Breast epithelium (tissue), 3 donors: ENCODE data around the gene KIF3B.

Experiments
- POLR2A ChIP-seq: fragments of 450-650 bp; IDR thresholded peaks from one replicate; pipeline ENCODE4 v1.6.1; 2016; ENCODE audit warnings: antibody characterized with exemption, mild to moderate bottlenecking, moderate library complexity
- POLR2AphosphoS5 ChIP-seq, 3 donors: sonication (generic); formaldehyde crosslinking; IDR thresholded peaks; one replicate each; pipeline ENCODE4 v1.6.1; 2017; ENCODE audit warnings: antibody characterized with exemption in 3 of 3
- TF ChIP-seq, protein P1 (sequence below), 3 donors: fragments of 450-650 bp; IDR thresholded peaks; one replicate each; pipeline ENCODE4 v1.5.1; 2016 to 2017; ENCODE audit warnings: antibody characterized with exemption in 3 of 3, mild to moderate bottlenecking in 3 of 3, moderate library complexity in 3 of 3

DNA sequence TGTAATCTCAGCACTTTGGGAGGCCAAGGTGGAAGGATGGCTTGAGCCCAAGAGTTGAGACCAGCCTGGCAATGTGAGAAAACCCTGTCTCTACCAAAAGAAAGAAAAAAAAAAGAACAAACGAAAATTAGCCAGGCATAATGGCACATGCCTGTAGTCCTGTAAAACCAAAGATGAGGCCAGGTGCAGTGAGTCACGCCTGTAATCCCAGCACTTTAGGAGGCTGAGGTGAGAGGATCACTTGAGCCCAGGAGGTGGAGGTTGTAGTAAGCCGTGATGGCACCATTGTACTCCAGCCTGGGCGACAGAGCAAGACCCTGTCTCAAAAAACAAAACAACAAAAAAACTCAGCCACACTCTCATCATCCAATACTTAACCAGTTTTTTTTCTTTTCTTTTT is 32.5 kb upstream of the KIF3B start:
- TF ChIP-seq, protein P1, sequence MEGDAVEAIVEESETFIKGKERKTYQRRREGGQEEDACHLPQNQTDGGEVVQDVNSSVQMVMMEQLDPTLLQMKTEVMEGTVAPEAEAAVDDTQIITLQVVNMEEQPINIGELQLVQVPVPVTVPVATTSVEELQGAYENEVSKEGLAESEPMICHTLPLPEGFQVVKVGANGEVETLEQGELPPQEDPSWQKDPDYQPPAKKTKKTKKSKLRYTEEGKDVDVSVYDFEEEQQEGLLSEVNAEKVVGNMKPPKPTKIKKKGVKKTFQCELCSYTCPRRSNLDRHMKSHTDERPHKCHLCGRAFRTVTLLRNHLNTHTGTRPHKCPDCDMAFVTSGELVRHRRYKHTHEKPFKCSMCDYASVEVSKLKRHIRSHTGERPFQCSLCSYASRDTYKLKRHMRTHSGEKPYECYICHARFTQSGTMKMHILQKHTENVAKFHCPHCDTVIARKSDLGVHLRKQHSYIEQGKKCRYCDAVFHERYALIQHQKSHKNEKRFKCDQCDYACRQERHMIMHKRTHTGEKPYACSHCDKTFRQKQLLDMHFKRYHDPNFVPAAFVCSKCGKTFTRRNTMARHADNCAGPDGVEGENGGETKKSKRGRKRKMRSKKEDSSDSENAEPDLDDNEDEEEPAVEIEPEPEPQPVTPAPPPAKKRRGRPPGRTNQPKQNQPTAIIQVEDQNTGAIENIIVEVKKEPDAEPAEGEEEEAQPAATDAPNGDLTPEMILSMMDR (IDR thresholded peaks at IDR 0.05) = no peak
- TF ChIP-seq POLR2A (no peak), POLR2AphosphoS5 (IDR thresholded peaks at IDR 0.05) (no peak)
